Skin of body (tissue), 2 donors: ENCODE data around the gene CCR5. TPM values are rescaled to one million over a fixed set of nuclear protein-coding genes. Genes with fewer than 3 reads are reported as not detected.
A peak's percentile ranks its signal among the peaks of the same experiment; 100 is the strongest.

ENCODE experiments used
- DNase-seq: peaks from one replicate; lab custom pipeline; 2025; lab: John Stamatoyannopoulos, UW
- total RNA-seq: library from RNA; depleted of rRNA; stranded (reverse); fragments of >200 nt; gene quantifications from one replicate; pipeline ENCODE4 v1.2.3, GENCODE V29; 2014

The CCR5 gene
- total RNA-seq, 1 donor from 2014 or later = 0.10 TPM

GRCh38 chr3:46406788-46407611 is 36.3 kb downstream of the CCR5 start, which contains the start of the genes CCR5AS and CCRL2:
TSS of gene CCR5AS (minus strand) at chr3:46407066.
TSS of gene CCRL2 (plus strand) at chr3:46407259. CDS start at chr3:46408080, 821 bp downstream.
- DNase-seq = no peak

GRCh38 chr3:46407970-46408369 is 37.2 kb downstream of the CCR5 start:
- no peak for DNase-seq

GRCh38 chr3:46408853-46409252 is 38.1 kb downstream of the CCR5 start:
- no peak for DNase-seq

GRCh38 chr3:46409739-46410489 is 39.2 kb downstream of the CCR5 start:
- DNase-seq = no peak

GRCh38 chr3:46410669-46411068 is 39.9 kb downstream of the CCR5 start:
- DNase-seq = no peak

GRCh38 chr3:46411271-46411670 is 40.5 kb downstream of the CCR5 start:
- DNase-seq = no peak

- DNase-seq = peak; percentile 8
Measured at GRCh38 chr3:46412786-46413298, 42.1 kb downstream of the CCR5 start.

GRCh38 chr3:46413951-46414350 is 43.2 kb downstream of the CCR5 start:
- DNase-seq = no peak

- no peak for DNase-seq
Measured at GRCh38 chr3:46414739-46415138, 44.0 kb downstream of the CCR5 start.

GRCh38 chr3:46416125-46416810 is 45.5 kb downstream of the CCR5 start:
- no peak for DNase-seq

- DNase-seq = no peak
Measured at GRCh38 chr3:46416811-46417510, 46.2 kb downstream of the CCR5 start.

- no peak for DNase-seq
Measured at GRCh38 chr3:46417841-46418611, 47.3 kb downstream of the CCR5 start.

- no peak for DNase-seq
Measured at GRCh38 chr3:46419816-46420215, 49.1 kb downstream of the CCR5 start.

- DNase-seq = no peak
Measured at GRCh38 chr3:46420931-46421330, 50.2 kb downstream of the CCR5 start.

- no peak for DNase-seq
Measured at GRCh38 chr3:46422617-46423016, 51.9 kb downstream of the CCR5 start.

- DNase-seq = no peak
Measured at GRCh38 chr3:46423588-46423987, 52.8 kb downstream of the CCR5 start.
